Panc1 (cell line): Measurements from ENCODE around the gene PDE4C. TPM values are rescaled to one million over a fixed set of nuclear protein-coding genes. Genes with fewer than 3 reads are reported as not detected.

Experiments
- ATAC-seq: fragments of 200-7000 bp; cut with Tn5 transposase; 2 replicates; pipeline ENCODE4 v1.9.1; 2020; ENCODE audit warnings: mild to moderate bottlenecking, moderate library complexity
- BruUV-seq: library from RNA; stranded (reverse); fragments of 400-500 nt; replicated peaks from 2 replicates; lab custom pipeline; 2021; lab: Mats Ljungman, UMichigan
- CTCF ChIA-PET: fragments of 300-600 bp; sonication (Branson Sonifier 250); formaldehyde crosslinking; loops from one replicate; lab custom pipeline; 2022; ENCODE audit warnings: antibody characterized with exemption; lab: Charles Lee
- POLR2A ChIA-PET: fragments of 300-600 bp; sonication (Branson Sonifier 250); formaldehyde crosslinking; loops from one replicate; lab custom pipeline; 2022; ENCODE audit warnings: antibody characterized with exemption; lab: Charles Lee
- DNase-seq: peaks from one replicate; pipeline ENCODE4 v3.0.0-alpha.2; 2010; ENCODE audit warnings: low read depth, low spot score
- H3K27ac ChIP-seq: 2 replicates; pipeline ENCODE4 v1.5.1; 2011; ENCODE audit warnings: mild to moderate bottlenecking, low read length, inconsistent platforms
- H3K27me3 ChIP-seq: fragments of 200-500 bp; sonication (Bioruptor generic); 2 replicates; pipeline ENCODE4 v1.6.0; 2014; ENCODE audit warnings: low read length, inconsistent platforms; ENCODE audit not compliant: control insufficient read depth, insufficient read depth
- H3K36me3 ChIP-seq: fragments of 200-500 bp; sonication (Bioruptor generic); 2 replicates; pipeline ENCODE4 v1.5.1; 2014; ENCODE audit warnings: inconsistent platforms, mild to moderate bottlenecking, low read length, moderate library complexity; ENCODE audit not compliant: control insufficient read depth, insufficient read depth
- H3K4me1 ChIP-seq: 2 replicates; pipeline ENCODE4 v1.5.1; 2011; ENCODE audit warnings: inconsistent platforms, mild to moderate bottlenecking, low read length, moderate library complexity; ENCODE audit not compliant: control insufficient read depth, insufficient read depth
- H3K4me3 ChIP-seq, 2 experiments: 2 replicates each; pipeline ENCODE4 v1.5.1; 2011 to 2012; ENCODE audit warnings: low read depth in 2 of 2, low read length in 2 of 2, mild to moderate bottlenecking in 2 of 2, inconsistent platforms in 1 of 2, moderate library complexity in 1 of 2
- H3K9me3 ChIP-seq: fragments of 200-500 bp; sonication (Bioruptor generic); 2 replicates; pipeline ENCODE4 v1.5.1; 2014; ENCODE audit warnings: low read depth, mild to moderate bottlenecking, inconsistent platforms, low read length, moderate library complexity; ENCODE audit not compliant: control insufficient read depth, insufficient read depth
- CTCF ChIP-seq: fragments of 450-650 bp; IDR thresholded peaks from 2 replicates; pipeline ENCODE4 v1.5.1; 2017; ENCODE audit warnings: mild to moderate bottlenecking
- POLR2AphosphoS5 ChIP-seq: IDR thresholded peaks from 2 replicates; pipeline ENCODE4 v1.6.1; 2012; ENCODE audit warnings: mild to moderate bottlenecking, low read depth, low read length, moderate library complexity
- REST ChIP-seq, 2 experiments: IDR thresholded peaks; 2 replicates each; pipeline ENCODE4 v1.6.1; 2011 to 2012; ENCODE audit warnings: low read depth in 2 of 2, control low read depth in 1 of 2, low read length in 1 of 2, mild to moderate bottlenecking in 1 of 2, moderate library complexity in 1 of 2; ENCODE audit not compliant: insufficient read depth in 1 of 2
- SIN3A ChIP-seq: IDR thresholded peaks from 2 replicates; pipeline ENCODE4 v1.6.1; 2012; ENCODE audit warnings: low read depth, mild to moderate bottlenecking, low read length, moderate library complexity, borderline replicate concordance; ENCODE audit not compliant: insufficient read depth
- TCF7L2 ChIP-seq: IDR thresholded peaks from 2 replicates; pipeline ENCODE4 v1.6.1; 2011; ENCODE audit warnings: mild to moderate bottlenecking, low read depth, low read length, inconsistent platforms
- in situ Hi-C: cut with HindIII; loops from 2 replicates; pipeline ENCODE4 v1.10.0; 2016; ENCODE audit warnings: low sequenced_read_pairs, low pct_unique_long_range_greater_than_20kb
- intact Hi-C: fragments of 100-400 bp; cut with micrococcal nuclease; formaldehyde crosslinking; loops from one replicate; pipeline ENCODE4 v1.10.0; 2022; ENCODE audit not compliant: unreplicated experiment
- total RNA-seq: library from RNA; stranded (reverse); gene quantifications from one replicate; pipeline ENCODE4 v1.2.1, GENCODE V29; 2021; ENCODE audit not compliant: unreplicated experiment

The PDE4C gene
- total RNA-seq, 1 experiment from 2014 or later = 0.98 TPM

- in situ Hi-C loops (no loop called here), intact Hi-C loops (no loop called here)
- TF ChIP-seq REST (IDR thresholded peaks at IDR 0.05; ENCODE audit: insufficient read depth in 1 of 2, low read depth in 2 of 2, low read length in 1 of 2) (no peak), POLR2AphosphoS5 (no peak), SIN3A (no peak), CTCF (no peak), TCF7L2 (no peak)
- Histone ChIP-seq H3K9me3 (no peaks in the 10 kb centered on the region), H3K36me3 (no peaks in the 10 kb centered on the region), H3K4me3 (no peak overlapping the region), H3K27ac (no peak overlapping the region), H3K4me1 (no peaks in the 10 kb centered on the region), H3K27me3 (no peaks in the 10 kb centered on the region)
- DNase-seq (no peak), ATAC-seq (no peak)
- BruUV-seq = no TSS peak
- ChIA-PET CTCF (interaction anchor here (0.5 kb wide), 1 partner anchor 37 kb away, joined by 5 read pairs; no protein-coding TSS in a partner anchor), POLR2A (interaction anchor here (0.5 to 1.1 kb wide), 4 partner anchors 30 to 127 kb away, joined by 3 to 12 read pairs (median 6); no protein-coding TSS in a partner anchor)
Observed at GRCh38 chr19:18245297-18245696, 19.1 kb upstream of the PDE4C start.

- ChIA-PET CTCF (no interaction called here), POLR2A (no interaction called here)
- Histone ChIP-seq H3K4me3 (no peak overlapping the region), H3K36me3 (no peaks in the 10 kb centered on the region), H3K27ac (no peak overlapping the region), H3K27me3 (no peaks in the 10 kb centered on the region), H3K9me3 (no peaks in the 10 kb centered on the region), H3K4me1 (no peaks in the 10 kb centered on the region)
- intact Hi-C loops (no loop called here), in situ Hi-C loops (no loop called here)
- BruUV-seq = no TSS peak
- ATAC-seq (no peak), DNase-seq (no peak)
- TF ChIP-seq CTCF (no peak), REST (IDR thresholded peaks at IDR 0.05; ENCODE audit: insufficient read depth in 1 of 2, low read depth in 2 of 2, low read length in 1 of 2) (peak; percentile 86 to 90)
Observed at GRCh38 chr19:18239303-18239702, 13.1 kb upstream of the PDE4C start.
